ENCODE results near the gene PLEKHM3. TPM values are rescaled to one million over a fixed set of nuclear protein-coding genes. Genes with fewer than 3 reads are reported as not detected.

PLEKHM3 gene
- total RNA-seq, 2 experiments from 2014 or later: 11.3 to 11.6 TPM

GRCh38 chr2:207801259-207801658, 224.1 kb downstream of the PLEKHM3 start:
- Mint-ChIP-seq H3K27me3 (no peaks in the 10 kb centered on the region), H3K4me1 (ENCODE audit: low read depth) (no peaks in the 10 kb centered on the region), H3K27ac (no peak overlapping the region), H3K4me3 (no peak overlapping the region), H3K36me3 (ENCODE audit: low read depth) (no peaks in the 10 kb centered on the region), H3K9me3 (no peaks in the 10 kb centered on the region)
- TF ChIP-seq CTCF (IDR thresholded peaks at IDR 0.05): no peak
- ATAC-seq (ENCODE audit: poor library complexity): no peak
- ChIA-PET POLR2A (interaction anchor here (1.0 kb wide), 1 partner anchor 10 kb away, joined by 3 read pairs; no protein-coding TSS in a partner anchor), CTCF (no interaction called here)
- DNase-seq: no peak
- no peaks in the 10 kb centered on the region for H3K9me3 ChIP-seq (ENCODE audit: control insufficient read depth in 1 of 2, insufficient read depth in 1 of 2, low read length in 2 of 2)
- H3K4me3 ChIP-seq (ENCODE audit: low read length): no peak overlapping the region
- no peaks in the 10 kb centered on the region for H3K36me3 ChIP-seq (ENCODE audit: insufficient read depth, low read length)
- no peaks in the 10 kb centered on the region for H3K4me1 ChIP-seq (ENCODE audit: insufficient read depth, low read length)
- H3K27me3 ChIP-seq (ENCODE audit: control insufficient read depth in 1 of 2, insufficient read depth in 2 of 2, low read length in 2 of 2): no peaks in the 10 kb centered on the region
- intact Hi-C loops (cut with DNase I, micrococcal nuclease): no loop called here
- no peak overlapping the region for H3K27ac ChIP-seq (ENCODE audit: low read depth in 1 of 2, low read length in 2 of 2)

GRCh38 chr2:207796585-207797350, 228.6 kb downstream of the PLEKHM3 start:
- H3K27ac ChIP-seq (ENCODE audit: low read depth in 1 of 2, low read length in 2 of 2): no peak overlapping the region
- H3K4me1 ChIP-seq (ENCODE audit: insufficient read depth, low read length): no peaks in the 10 kb centered on the region
- H3K9me3 Mint-ChIP-seq: no peaks in the 10 kb centered on the region
- no peak for ATAC-seq (ENCODE audit: poor library complexity)
- ChIA-PET POLR2A (no interaction called here), CTCF (no interaction called here)
- no peak for DNase-seq
- no peaks in the 10 kb centered on the region for H3K36me3 Mint-ChIP-seq (ENCODE audit: low read depth)
- no peaks in the 10 kb centered on the region for H3K36me3 ChIP-seq (ENCODE audit: insufficient read depth, low read length)
- H3K4me1 Mint-ChIP-seq (ENCODE audit: low read depth): peaks cover 5% of the 10 kb centered on the region
- H3K27ac Mint-ChIP-seq: no peak overlapping the region
- H3K9me3 ChIP-seq (ENCODE audit: control insufficient read depth in 1 of 2, insufficient read depth in 1 of 2, low read length in 2 of 2): no peaks in the 10 kb centered on the region
- TF ChIP-seq CTCF (IDR thresholded peaks at IDR 0.05): no peak
- intact Hi-C loops (cut with DNase I, micrococcal nuclease): no loop called here
- no peak overlapping the region for H3K4me3 ChIP-seq (ENCODE audit: low read length)
- H3K27me3 ChIP-seq (ENCODE audit: control insufficient read depth in 1 of 2, insufficient read depth in 2 of 2, low read length in 2 of 2): no peaks in the 10 kb centered on the region
- H3K4me3 Mint-ChIP-seq: no peak overlapping the region
- H3K27me3 Mint-ChIP-seq: peaks cover 5% of the 10 kb centered on the region

GRCh38 chr2:207792244-207792785, 233.0 kb downstream of the PLEKHM3 start:
- Histone ChIP-seq H3K27me3 (ENCODE audit: control insufficient read depth in 1 of 2, insufficient read depth in 2 of 2, low read length in 2 of 2) (no peaks in the 10 kb centered on the region), H3K27ac (ENCODE audit: low read depth in 1 of 2, low read length in 2 of 2) (no peak overlapping the region), H3K9me3 (ENCODE audit: control insufficient read depth in 1 of 2, insufficient read depth in 1 of 2, low read length in 2 of 2) (no peaks in the 10 kb centered on the region), H3K36me3 (ENCODE audit: insufficient read depth, low read length) (no peaks in the 10 kb centered on the region), H3K4me3 (ENCODE audit: low read length) (no peak overlapping the region), H3K4me1 (ENCODE audit: insufficient read depth, low read length) (no peaks in the 10 kb centered on the region)
- ATAC-seq (ENCODE audit: poor library complexity): no peak
- CTCF ChIA-PET: no interaction called here
- DNase-seq: peak in 3 of 14 experiments; percentile 10 to 32 (median 19)
- intact Hi-C loops (cut with DNase I, micrococcal nuclease): no loop called here
- TF ChIP-seq CTCF (IDR thresholded peaks at IDR 0.05): no peak
- Mint-ChIP-seq H3K36me3 (ENCODE audit: low read depth) (no peaks in the 10 kb centered on the region), H3K27me3 (peaks cover 16% of the 10 kb centered on the region), H3K9me3 (no peaks in the 10 kb centered on the region), H3K4me3 (no peak overlapping the region), H3K4me1 (ENCODE audit: low read depth) (peaks cover 5% of the 10 kb centered on the region), H3K27ac (no peak overlapping the region)
- POLR2A ChIA-PET: no interaction called here

Data from CD4-positive, alpha-beta T cell (primary cell).